Natural killer cell (primary cell): ENCODE measurements around the gene PRRX2. TPM values are rescaled to one million over a fixed set of nuclear protein-coding genes. Genes with fewer than 3 reads are reported as not detected.

Experiments
- ATAC-seq, 3 donors: fragments of 150-1000 bp in 2 of 3; fragments of 200-7000 bp in 1 of 3; cut with Tn5 transposase; 1 replicate in 1 of 3; 2 replicates in 2 of 3; pipeline ENCODE4 v1.10.0; 2021; ENCODE audit warnings: mild to moderate bottlenecking in 2 of 3, moderate library complexity in 2 of 3
- DNase-seq, 2 donors: peaks; one replicate each; pipeline versions ENCODE4 v3.0.0 to v3.0.0-alpha.2; 2013 to 2021; ENCODE audit warnings: mixed read lengths in 1 of 2
- H3K27ac ChIP-seq: one replicate; pipeline ENCODE4 v1.5.1; 2013; ENCODE audit warnings: mild to moderate bottlenecking, low read length
- H3K27me3 ChIP-seq: one replicate; pipeline ENCODE4 v1.6.1; 2013; ENCODE audit warnings: low read length; ENCODE audit not compliant: control insufficient read depth, insufficient read depth
- H3K36me3 ChIP-seq: one replicate; pipeline ENCODE4 v1.6.1; 2013; ENCODE audit warnings: low read length; ENCODE audit not compliant: control insufficient read depth, insufficient read depth
- H3K4me1 ChIP-seq: one replicate; pipeline ENCODE4 v1.6.1; 2013; ENCODE audit warnings: low read length; ENCODE audit not compliant: control insufficient read depth, insufficient read depth
- H3K4me3 ChIP-seq: one replicate; pipeline ENCODE4 v1.5.1; 2013; ENCODE audit warnings: low read length
- H3K9me3 ChIP-seq: one replicate; pipeline ENCODE4 v1.6.1; 2013; ENCODE audit warnings: low read length; ENCODE audit not compliant: control insufficient read depth, insufficient read depth
- H3K27ac Mint-ChIP-seq, 2 donors: one replicate each; pipeline ENCODE4 v1.8.0; 2022; ENCODE audit warnings: mild to moderate bottlenecking in 2 of 2, mixed read lengths in 2 of 2, moderate library complexity in 1 of 2
- H3K27me3 Mint-ChIP-seq, 2 donors: one replicate each; pipeline ENCODE4 v1.8.0; 2022; ENCODE audit warnings: low read depth in 2 of 2, mixed read lengths in 2 of 2
- H3K36me3 Mint-ChIP-seq: one replicate; pipeline ENCODE4 v1.8.0; 2022; ENCODE audit warnings: mixed read lengths
- H3K4me1 Mint-ChIP-seq, 2 donors: one replicate each; pipeline ENCODE4 v1.8.0; 2022; ENCODE audit warnings: mixed read lengths in 2 of 2
- H3K4me3 Mint-ChIP-seq: one replicate; pipeline ENCODE4 v1.8.0; 2022; ENCODE audit warnings: mild to moderate bottlenecking, moderate library complexity, mixed read lengths
- H3K9me3 Mint-ChIP-seq, 2 donors: one replicate each; pipeline ENCODE4 v1.8.0; 2022; ENCODE audit warnings: mixed read lengths in 2 of 2
- CTCF ChIP-seq: fragments of 200-600 bp; IDR thresholded peaks from one replicate; pipeline ENCODE4 v1.8.0; 2022; ENCODE audit warnings: antibody characterized with exemption
- WGBS: methylation state at CpG from one replicate; pipeline ENCODE4 v1.1.7; 2013; ENCODE audit warnings: missing lambda C conversion rate; ENCODE audit not compliant: insufficient coverage; 5-methylcytosine and 5-hydroxymethylcytosine counted together
- intact Hi-C: fragments of 100-400 bp; cut with micrococcal nuclease; formaldehyde crosslinking; loops from one replicate; pipeline ENCODE4 v1.14.2; 2022
- total RNA-seq, 4 donors: library from RNA; stranded (reverse); fragments of 120-200 nt in 1 of 4; gene quantifications; one replicate each; pipeline versions ENCODE4 v1.2.3 to v1.2.4, GENCODE V29; 2013 to 2022

The PRRX2 gene
- total RNA-seq, 3 donors from 2014 or later (not counting 1 experiment from before 2014, with no cell fraction given), result not detected

GRCh38 chr9:129643706-129644105 lies 21.7 kb upstream of the PRRX2 start:
- Mint-ChIP-seq H3K4me3 (peak overlapping the region; percentile 9), H3K27me3 (no peaks in the 10 kb centered on the region), H3K9me3 (no peaks in the 10 kb centered on the region), H3K4me1 (peaks cover 6 to 26% of the 10 kb centered on the region in 2 donors), H3K36me3 (no peaks in the 10 kb centered on the region), H3K27ac (no peak overlapping the region)
- no peak overlapping the region for H3K4me3 ChIP-seq
- H3K27ac ChIP-seq, result no peak overlapping the region
- H3K9me3 ChIP-seq, result no peaks in the 10 kb centered on the region
- H3K4me1 ChIP-seq, result peaks cover 23% of the 10 kb centered on the region
- no peaks in the 10 kb centered on the region for H3K27me3 ChIP-seq
- intact Hi-C loops, result no loop called here
- TF ChIP-seq CTCF, result no peak
- ATAC-seq, result no peak
- no peak for DNase-seq
- WGBS, result 90% methylated on average over 8 of the region's 10 CpGs
- H3K36me3 ChIP-seq, result peaks cover 7% of the 10 kb centered on the region

GRCh38 chr9:129644365-129644764 lies 21.1 kb upstream of the PRRX2 start:
- DNase-seq, result no peak
- Mint-ChIP-seq H3K4me3 (no peak overlapping the region), H3K4me1 (peaks cover 6 to 25% of the 10 kb centered on the region in 2 donors), H3K27ac (no peak overlapping the region), H3K9me3 (no peaks in the 10 kb centered on the region), H3K27me3 (no peaks in the 10 kb centered on the region), H3K36me3 (no peaks in the 10 kb centered on the region)
- H3K36me3 ChIP-seq, result peaks cover under 1% of the 10 kb centered on the region
- no peaks in the 10 kb centered on the region for H3K27me3 ChIP-seq
- peaks cover 23% of the 10 kb centered on the region for H3K4me1 ChIP-seq
- TF ChIP-seq CTCF, result no peak
- no peak for ATAC-seq
- no peak overlapping the region for H3K27ac ChIP-seq
- no peaks in the 10 kb centered on the region for H3K9me3 ChIP-seq
- intact Hi-C loops, result no loop called here
- H3K4me3 ChIP-seq, result no peak overlapping the region
- 73% methylated on average over 11 of the region's 11 CpGs for whole genome bisulfite sequencing

DNA sequence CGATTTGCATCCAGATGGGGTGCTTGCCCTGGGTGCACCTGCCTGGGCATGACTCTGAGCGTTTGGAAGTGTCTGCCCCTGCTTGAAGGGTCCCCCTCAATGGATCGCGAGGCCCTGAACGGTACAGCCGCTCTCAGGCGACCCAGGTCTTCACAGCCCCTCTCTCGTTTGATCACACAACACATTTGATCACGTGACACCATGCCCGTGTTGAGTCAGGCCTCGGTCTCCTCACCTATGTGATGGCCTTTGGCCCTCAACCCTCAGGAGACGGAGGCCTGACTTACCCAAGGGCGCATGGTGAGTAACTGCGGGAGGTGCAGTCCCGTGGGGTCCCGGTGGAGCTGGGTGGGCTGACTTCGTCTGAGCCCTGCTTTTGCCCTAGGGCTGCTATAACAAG lies 20.5 kb upstream of the PRRX2 start:
- no peak overlapping the region for H3K4me3 Mint-ChIP-seq
- ATAC-seq (no peak), DNase-seq (no peak)

More for the DNA sequence above, 20.5 kb upstream of the PRRX2 start:
- peaks cover 21% of the 10 kb centered on the region for H3K4me1 ChIP-seq
- Mint-ChIP-seq H3K27ac (no peak overlapping the region), H3K36me3 (no peaks in the 10 kb centered on the region), H3K27me3 (no peaks in the 10 kb centered on the region), H3K9me3 (no peaks in the 10 kb centered on the region), H3K4me1 (peaks cover 6 to 21% of the 10 kb centered on the region in 2 donors)
- intact Hi-C loops, result no loop called here
- TF ChIP-seq CTCF, result no peak
- no peaks in the 10 kb centered on the region for H3K27me3 ChIP-seq
- WGBS, result 87% methylated on average over 17 of the region's 17 CpGs
- H3K4me3 ChIP-seq, result no peak overlapping the region
- H3K27ac ChIP-seq, result no peak overlapping the region
- H3K36me3 ChIP-seq, result no peaks in the 10 kb centered on the region
- H3K9me3 ChIP-seq, result no peaks in the 10 kb centered on the region
